Cardiac muscle cell (in vitro differentiated cells and primary cell): ENCODE data around the gene BCAT1. TPM values are rescaled to one million over a fixed set of nuclear protein-coding genes. Genes with fewer than 3 reads are reported as not detected.

ENCODE experiments used
- DNase-seq, 2 donors: peaks; one replicate each; pipeline versions ENCODE4 v3.0.0 to v3.0.0-alpha.2; 2010 to 2017; ENCODE audit warnings: low read depth in 1 of 2, low spot score in 1 of 2
- H3K27ac ChIP-seq: fragments of 200-600 bp; sonication (generic); 2 replicates; pipeline ENCODE4 v1.5.1; 2016
- H3K27me3 ChIP-seq: fragments of 200-600 bp; sonication (generic); 2 replicates; pipeline ENCODE4 v1.6.0; 2016; ENCODE audit warnings: control low read depth
- H3K36me3 ChIP-seq: fragments of 200-600 bp; sonication (generic); 2 replicates; pipeline ENCODE4 v1.5.1; 2016; ENCODE audit warnings: control low read depth
- H3K4me1 ChIP-seq: fragments of 200-600 bp; sonication (generic); 2 replicates; pipeline ENCODE4 v1.8.1; 2017; ENCODE audit warnings: low read depth, mild to moderate bottlenecking, mixed run types
- H3K4me3 ChIP-seq: fragments of 200-600 bp; sonication (generic); 2 replicates; pipeline ENCODE4 v1.5.1; 2016; ENCODE audit warnings: mild to moderate bottlenecking
- H3K9me3 ChIP-seq: fragments of 200-600 bp; sonication (generic); 2 replicates; pipeline ENCODE4 v1.5.1; 2017; ENCODE audit warnings: low read depth, mild to moderate bottlenecking, control low read depth
- CTCF ChIP-seq: IDR thresholded peaks from 2 replicates; pipeline ENCODE4 v1.5.1; 2012; ENCODE audit warnings: low read depth, mild to moderate bottlenecking, low read length
- polyA plus RNA-seq: library from polyadenylated mRNA; unstranded; fragments of >200 nt; fragmentation: Nextera tagmentation; extraction: Ambion mirVana; gene quantifications from 2 replicates; pipeline ENCODE4 v1.2.1, GENCODE V29; 2016
- total RNA-seq: library from RNA; depleted of rRNA; stranded (reverse); fragments of >200 nt; gene quantifications from 2 replicates; pipeline ENCODE4 v1.2.3, GENCODE V29; 2016

Gene BCAT1
- total and polyA plus RNA-seq, 2 experiments from 2014 or later, result 17.8 to 45.3 TPM

GRCh38 chr12:24776861-24777260 is 172.0 kb downstream of the BCAT1 start:
- Histone ChIP-seq H3K36me3 (no peaks in the 10 kb centered on the region), H3K4me3 (no peak overlapping the region), H3K27ac (no peak overlapping the region), H3K9me3 (no peaks in the 10 kb centered on the region), H3K27me3 (no peaks in the 10 kb centered on the region), H3K4me1 (no peaks in the 10 kb centered on the region)
- DNase-seq, result peak in 1 of 2 donors; percentile 73
- TF ChIP-seq CTCF, result no peak

- no peaks in the 10 kb centered on the region for H3K4me1 ChIP-seq
- no peak overlapping the region for H3K27ac ChIP-seq
- no peaks in the 10 kb centered on the region for H3K27me3 ChIP-seq
- TF ChIP-seq CTCF, result no peak
- no peak overlapping the region for H3K4me3 ChIP-seq
- no peaks in the 10 kb centered on the region for H3K36me3 ChIP-seq
- no peak for DNase-seq
- no peaks in the 10 kb centered on the region for H3K9me3 ChIP-seq
Measured at GRCh38 chr12:24775073-24775472, 173.8 kb downstream of the BCAT1 start.

DNA sequence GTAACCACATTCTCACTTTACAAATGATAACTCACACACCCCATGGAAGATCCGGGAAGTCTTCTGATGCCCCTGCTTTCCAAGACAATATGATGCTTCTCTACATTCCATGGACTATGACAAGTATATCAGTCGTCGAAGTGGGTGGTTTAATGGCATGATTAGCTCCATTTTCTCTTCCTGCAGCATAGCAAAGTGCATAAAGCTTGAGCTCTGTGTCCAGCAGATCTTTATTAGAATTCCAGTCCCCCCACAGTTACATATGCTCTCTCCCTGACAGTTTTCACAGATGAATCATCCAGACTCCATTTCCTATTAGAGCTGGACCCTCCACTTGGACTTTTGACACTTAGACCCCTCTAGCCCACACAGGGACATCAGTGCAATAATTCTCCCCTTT is 174.9 kb downstream of the BCAT1 start:
- Histone ChIP-seq H3K36me3 (no peaks in the 10 kb centered on the region), H3K4me1 (no peaks in the 10 kb centered on the region), H3K27ac (no peak overlapping the region), H3K4me3 (no peak overlapping the region), H3K27me3 (no peaks in the 10 kb centered on the region), H3K9me3 (no peaks in the 10 kb centered on the region)
- no peak for TF ChIP-seq CTCF
- no peak for DNase-seq

- Histone ChIP-seq H3K36me3 (no peaks in the 10 kb centered on the region), H3K4me1 (no peaks in the 10 kb centered on the region), H3K9me3 (no peaks in the 10 kb centered on the region), H3K27me3 (no peaks in the 10 kb centered on the region), H3K27ac (no peak overlapping the region), H3K4me3 (no peak overlapping the region)
- DNase-seq, result no peak
- no peak for TF ChIP-seq CTCF
Measured at GRCh38 chr12:24772813-24773212, 176.1 kb downstream of the BCAT1 start.

- no peak overlapping the region for H3K4me3 ChIP-seq
- peak in 1 of 2 donors; percentile 67 for DNase-seq
- H3K27me3 ChIP-seq, result no peaks in the 10 kb centered on the region
- no peaks in the 10 kb centered on the region for H3K9me3 ChIP-seq
- no peak for TF ChIP-seq CTCF
- no peaks in the 10 kb centered on the region for H3K36me3 ChIP-seq
- no peak overlapping the region for H3K27ac ChIP-seq
- H3K4me1 ChIP-seq, result no peaks in the 10 kb centered on the region
Measured at GRCh38 chr12:24770821-24771220, 178.1 kb downstream of the BCAT1 start.

GRCh38 chr12:24770334-24770733 is 178.6 kb downstream of the BCAT1 start:
- no peak overlapping the region for H3K4me3 ChIP-seq
- H3K9me3 ChIP-seq, result no peaks in the 10 kb centered on the region
- DNase-seq, result peak in 1 of 2 donors; percentile 62
- H3K4me1 ChIP-seq, result no peaks in the 10 kb centered on the region
- no peak overlapping the region for H3K27ac ChIP-seq
- H3K36me3 ChIP-seq, result no peaks in the 10 kb centered on the region
- TF ChIP-seq CTCF, result no peak
- no peaks in the 10 kb centered on the region for H3K27me3 ChIP-seq
